GM23338 (cell line): Measurements from ENCODE around the gene RNF44.

Experiments used
- CREB1 ChIP-seq: fragments of 250-450 bp; sonication (Bioruptor Pico); IDR thresholded peaks from 2 replicates; pipeline ENCODE4 v1.5.0; 2020; ENCODE audit warnings: low read depth, mild to moderate bottlenecking, moderate library complexity
- CTCF ChIP-seq, 2 experiments: fragments of 200-600 bp in 1 of 2; sonication (generic) in 1 of 2; conservative IDR thresholded peaks; 2 replicates each; pipeline versions ENCODE4 v1.5.1 to v1.6.1; 2016 to 2017; ENCODE audit warnings: antibody characterized with exemption in 2 of 2, low read depth in 2 of 2, mild to moderate bottlenecking in 2 of 2, moderate library complexity in 1 of 2
- ETS1 ChIP-seq: IDR thresholded peaks from 2 replicates; pipeline ENCODE4 v1.6.1; 2016; ENCODE audit warnings: antibody characterized with exemption
- EZH2 ChIP-seq: fragments of 200-600 bp; sonication (generic); IDR thresholded peaks from one replicate; pipeline ENCODE4 v1.8.0; 2017; ENCODE audit warnings: antibody characterized with exemption, mild to moderate bottlenecking, low read depth; ENCODE audit not compliant: unreplicated experiment
- EZH2phosphoT487 ChIP-seq: fragments of 200-600 bp; sonication (generic); IDR thresholded peaks from one replicate; pipeline ENCODE4 v1.8.1; 2018; ENCODE audit warnings: antibody characterized with exemption; ENCODE audit not compliant: unreplicated experiment
- JUNB ChIP-seq: IDR thresholded peaks from one replicate; pipeline ENCODE4 v1.6.1; 2016; ENCODE audit warnings: antibody characterized with exemption; ENCODE audit not compliant: unreplicated experiment
- NANOG ChIP-seq: IDR thresholded peaks from 2 replicates; pipeline ENCODE4 v1.6.1; 2016; ENCODE audit warnings: antibody characterized with exemption, borderline replicate concordance
- POLR2AphosphoS5 ChIP-seq: IDR thresholded peaks from 2 replicates; pipeline ENCODE4 v1.6.1; 2016; ENCODE audit warnings: antibody characterized with exemption, low read depth
- REST ChIP-seq: IDR thresholded peaks from one replicate; pipeline ENCODE4 v1.6.1; 2018; ENCODE audit warnings: antibody characterized with exemption; ENCODE audit not compliant: unreplicated experiment
- STAT1 ChIP-seq: IDR thresholded peaks from one replicate; pipeline ENCODE4 v1.6.1; 2016; ENCODE audit warnings: antibody characterized with exemption; ENCODE audit not compliant: unreplicated experiment
- ZNF114 ChIP-seq: fragments of 250-450 bp; sonication (Bioruptor Pico); IDR thresholded peaks from 2 replicates; pipeline ENCODE4 v1.5.0; 2020; ENCODE audit warnings: mild to moderate bottlenecking, moderate library complexity
- ZNF331 ChIP-seq: fragments of 250-450 bp; sonication (Bioruptor Pico); IDR thresholded peaks from 2 replicates; pipeline ENCODE4 v1.5.0; 2020; ENCODE audit warnings: low read depth, mild to moderate bottlenecking, moderate library complexity
- ZNF462 ChIP-seq: fragments of 250-450 bp; sonication (Bioruptor Pico); IDR thresholded peaks from 2 replicates; pipeline ENCODE4 v1.5.0; 2020; ENCODE audit warnings: mild to moderate bottlenecking, moderate library complexity

GRCh38 chr5:176568657-176569056 is 31.5 kb upstream of the RNF44 start:
- TF ChIP-seq POLR2AphosphoS5 (no peak), CTCF (conservative IDR thresholded peaks at IDR 0.05; ENCODE audit: low read depth in 2 of 2) (no peak), REST (no peak), EZH2 (no peak), CREB1 (no peak), STAT1 (no peak), ZNF331 (CRISPR knock-in tag) (no peak), NANOG (no peak), EZH2phosphoT487 (no peak), ETS1 (no peak), ZNF462 (CRISPR knock-in tag) (no peak), ZNF114 (no peak), JUNB (no peak)
